ENCODE results near the gene NAGLU.
"Not testable (repeated sequence)": the region's sequence is repeated elsewhere in the genome, so short reads cannot be mapped to it uniquely, and the experiment has no call there.

The NAGLU gene

DNA sequence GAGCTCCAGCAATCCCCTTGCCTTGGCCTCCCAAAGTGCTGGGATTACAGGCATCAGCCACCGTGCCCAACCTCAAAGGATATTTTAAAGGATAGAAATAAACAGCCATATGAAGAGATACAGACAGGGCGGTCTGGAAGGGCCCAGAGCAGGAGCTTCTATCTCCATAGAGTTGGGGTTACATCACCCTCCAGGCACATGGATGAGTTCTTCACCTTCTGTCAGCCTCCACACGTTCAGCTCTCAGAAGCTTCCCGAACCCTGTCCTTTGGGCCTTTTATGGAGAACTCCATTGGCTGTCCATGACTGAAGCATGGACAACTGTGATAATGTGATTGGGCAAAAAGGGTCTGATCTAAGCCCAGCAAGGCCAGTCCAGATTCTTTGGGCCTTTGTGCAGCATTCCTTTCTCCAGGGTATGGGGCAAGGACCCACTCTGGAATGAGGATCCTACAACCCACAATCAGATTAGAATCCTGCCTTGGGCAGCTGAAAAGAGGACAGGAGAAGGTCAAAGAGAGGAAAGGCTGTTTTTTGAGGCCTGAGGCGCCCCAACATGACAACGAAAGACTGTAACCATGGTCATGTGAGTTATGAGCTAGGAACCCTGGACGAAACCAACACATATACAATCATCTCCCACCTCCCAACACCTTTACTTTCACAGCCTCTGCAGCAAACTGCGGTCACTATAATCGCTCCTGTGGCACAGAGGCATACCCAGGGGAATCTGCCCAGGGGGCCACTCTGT is 9.9 kb downstream of the NAGLU start:
- not testable (repeated sequence) for DNase-seq

- no peak for DNase-seq
Observed at GRCh38 chr17:42547001-42547461, 11.0 kb downstream of the NAGLU start.

GRCh38 chr17:42547698-42548069 is 11.6 kb downstream of the NAGLU start:
- no peak for DNase-seq

- DNase-seq, result peak; percentile 35 to 38
Observed at GRCh38 chr17:42548070-42548837, 12.2 kb downstream of the NAGLU start.

DNA sequence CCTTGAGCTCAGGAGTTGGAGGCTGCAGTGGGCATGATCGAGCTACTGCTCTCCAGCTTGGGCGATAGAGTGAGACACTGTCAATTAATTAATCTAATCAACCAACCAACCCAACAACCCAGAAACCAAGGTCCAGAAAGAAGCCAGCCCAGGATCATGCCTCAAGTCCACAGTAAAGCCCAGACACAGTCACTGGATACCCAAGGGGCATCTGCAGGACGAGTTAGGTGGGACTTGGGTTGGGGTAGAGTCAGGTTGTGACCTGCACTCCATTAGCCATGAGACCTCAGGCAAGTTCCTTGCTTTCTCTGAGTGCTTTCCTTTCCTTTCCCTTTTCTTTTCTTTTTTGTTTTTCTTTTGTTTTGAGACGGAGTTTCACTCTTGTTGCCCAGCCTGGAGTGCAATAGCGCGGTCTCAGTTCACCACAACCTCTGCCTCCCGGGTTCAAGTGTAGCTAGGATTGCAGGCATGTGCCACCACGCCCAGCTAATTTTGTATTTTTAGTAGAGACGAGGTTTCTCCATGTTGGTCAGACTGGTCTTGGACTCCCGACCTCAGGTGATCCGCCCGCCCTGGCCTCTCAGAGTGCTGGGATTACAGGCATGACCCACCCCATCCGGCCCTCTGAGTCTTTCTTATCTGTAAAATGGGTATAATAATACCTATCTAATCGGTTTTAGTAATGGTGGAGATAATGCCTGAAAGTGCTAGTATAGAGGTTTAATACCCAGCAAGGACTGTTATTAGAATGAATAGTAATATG is 13.1 kb downstream of the NAGLU start:
- no peak for DNase-seq

GRCh38 chr17:42552736-42553135 is 16.7 kb downstream of the NAGLU start, which contains the start of gene HSD17B1:
Gene HSD17B1 (plus strand): TSS chr17:42552923. CDS start chr17:42552934, 11 bp downstream.
- not testable (repeated sequence) for DNase-seq

GRCh38 chr17:42553161-42553818 is 17.2 kb downstream of the NAGLU start:
- DNase-seq, result peak in 1 of 2 experiments; percentile 41

DNA sequence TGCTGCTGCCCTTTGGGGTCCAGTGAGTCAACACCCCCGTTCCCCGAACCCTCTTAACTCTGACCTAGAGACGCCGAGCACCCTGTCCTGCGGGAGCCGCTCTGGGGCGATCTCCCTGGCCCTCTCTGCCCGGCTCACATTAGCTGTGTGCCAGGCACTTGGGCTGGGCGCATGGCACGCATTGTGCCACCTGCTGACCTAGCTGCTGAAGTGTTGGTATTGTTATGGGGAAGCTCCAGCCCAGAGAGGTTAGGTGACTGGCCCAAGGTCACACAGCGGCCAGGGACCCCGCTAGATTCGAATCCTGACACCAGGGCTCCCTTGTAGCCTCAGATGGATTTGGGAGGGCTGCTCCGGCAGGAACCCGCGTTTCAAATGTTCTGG is 17.8 kb downstream of the NAGLU start:
- peak in 1 of 2 experiments; percentile 25 for DNase-seq

DNA sequence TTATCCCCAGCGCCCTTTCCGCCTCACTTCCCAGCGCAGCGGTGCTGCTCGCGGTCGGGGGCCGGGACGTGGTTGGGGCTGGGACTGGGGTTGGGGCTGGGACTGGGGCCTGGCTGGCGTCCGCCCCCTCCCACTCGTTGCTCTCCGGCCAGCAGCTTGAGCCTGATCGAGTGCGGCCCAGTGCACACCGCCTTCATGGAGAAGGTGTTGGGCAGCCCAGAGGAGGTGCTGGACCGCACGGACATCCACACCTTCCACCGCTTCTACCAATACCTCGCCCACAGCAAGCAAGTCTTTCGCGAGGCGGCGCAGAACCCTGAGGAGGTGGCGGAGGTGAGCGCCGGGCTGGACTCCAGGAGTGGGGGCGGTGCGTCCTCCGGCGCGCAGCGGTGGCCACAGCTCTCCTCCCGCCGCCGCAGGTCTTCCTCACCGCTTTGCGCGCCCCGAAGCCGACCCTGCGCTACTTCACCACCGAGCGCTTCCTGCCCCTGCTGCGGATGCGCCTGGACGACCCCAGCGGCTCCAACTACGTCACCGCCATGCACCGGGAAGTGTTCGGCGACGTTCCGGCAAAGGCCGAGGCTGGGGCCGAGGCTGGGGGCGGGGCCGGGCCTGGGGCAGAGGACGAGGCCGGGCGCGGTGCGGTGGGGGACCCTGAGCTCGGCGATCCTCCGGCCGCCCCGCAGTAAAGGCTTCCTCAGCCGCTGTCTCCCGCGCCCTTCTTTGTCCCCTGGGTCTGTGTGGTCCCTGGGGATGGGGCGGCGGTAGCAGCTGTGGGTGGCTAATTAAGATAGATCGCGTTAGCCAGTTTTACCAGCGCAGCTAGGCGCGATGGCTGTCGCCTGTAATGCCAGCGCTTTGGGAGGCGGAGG is 18.4 kb downstream of the NAGLU start:
- peak; percentile 46 to 77 for DNase-seq

DNA sequence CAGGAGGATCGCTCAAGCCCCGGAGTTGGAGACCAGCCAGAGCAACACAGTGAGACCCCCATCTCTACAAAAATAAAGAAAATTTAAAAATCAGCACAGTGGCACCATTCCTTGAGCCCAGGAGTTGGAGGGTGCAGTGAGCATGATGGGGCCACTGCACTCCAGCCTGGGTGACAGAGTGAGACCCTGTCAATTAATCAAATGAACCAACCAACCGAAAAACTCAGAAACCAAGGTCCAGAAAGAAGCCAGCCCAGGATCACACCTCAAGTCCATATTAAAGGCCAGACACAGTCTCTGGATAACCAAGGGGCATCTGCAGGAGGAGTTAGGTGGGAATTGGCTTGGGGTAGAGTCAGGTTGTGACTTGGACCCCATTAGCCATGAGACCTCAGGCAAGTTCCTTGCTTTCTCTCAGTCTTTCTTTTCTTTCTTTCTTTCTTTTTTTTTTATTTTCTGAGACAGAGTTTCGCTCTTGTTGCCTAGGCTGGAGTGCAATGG is 19.1 kb downstream of the NAGLU start:
- DNase-seq, result no peak

GRCh38 chr17:42555961-42556617 is 20.0 kb downstream of the NAGLU start:
- peak in 1 of 2 experiments; percentile 20 for DNase-seq

- no peak for DNase-seq
Observed at GRCh38 chr17:42559075-42559474, 23.0 kb downstream of the NAGLU start.

DNA sequence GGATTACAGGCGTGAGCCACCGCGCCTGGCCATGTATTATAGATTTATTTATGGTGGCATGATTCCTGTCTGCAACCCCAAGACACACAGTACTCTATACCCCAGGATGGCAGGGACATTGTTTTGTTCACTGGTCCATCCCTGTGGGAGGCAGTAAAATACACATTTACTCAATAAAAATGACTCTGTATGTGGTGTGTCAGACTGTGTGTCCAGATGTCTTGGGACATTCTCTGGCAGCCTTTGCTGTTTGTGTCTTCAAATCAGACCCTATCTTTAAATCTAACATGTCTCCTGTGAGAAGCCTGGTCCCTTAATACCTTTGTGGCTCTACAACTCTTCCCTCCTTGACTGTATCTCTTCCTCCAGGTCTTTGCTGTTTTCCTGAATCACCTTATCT is 24.2 kb downstream of the NAGLU start:
- DNase-seq, result no peak

DNA sequence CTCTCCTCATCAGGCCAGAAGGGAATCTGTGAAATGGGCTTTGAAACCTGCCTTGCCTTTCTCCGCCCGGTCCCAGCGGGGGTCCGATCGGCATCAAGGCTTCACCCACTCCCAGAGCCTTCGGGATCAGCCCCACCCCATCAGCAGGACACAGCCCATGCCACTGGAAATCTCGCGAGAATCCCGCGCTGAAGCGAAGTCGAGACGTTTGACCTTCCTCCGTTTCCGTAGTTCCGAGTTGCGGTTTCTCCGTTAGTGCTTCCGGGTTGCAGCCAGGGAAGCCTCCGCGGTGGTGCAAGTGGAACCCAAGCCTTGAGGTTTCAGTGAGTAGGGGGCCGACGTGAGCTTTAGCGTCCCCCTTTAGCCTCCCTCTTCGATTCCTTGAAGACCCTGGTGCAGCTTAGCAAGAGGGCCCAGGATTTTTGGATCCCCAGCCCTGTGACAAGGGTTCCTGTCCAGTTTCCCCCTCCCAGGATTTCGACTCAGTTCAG is 25.9 kb downstream of the NAGLU start, which contains the start of gene COASY:
Gene COASY (plus strand): TSS at position 252 of the 491 bp plus-strand sequence. CDS start 475 bp downstream, outside the sequence.
- peak; percentile 90 to 94 for DNase-seq

GRCh38 chr17:42562388-42563142 is 26.5 kb downstream of the NAGLU start:
- DNase-seq, result no peak

DNA sequence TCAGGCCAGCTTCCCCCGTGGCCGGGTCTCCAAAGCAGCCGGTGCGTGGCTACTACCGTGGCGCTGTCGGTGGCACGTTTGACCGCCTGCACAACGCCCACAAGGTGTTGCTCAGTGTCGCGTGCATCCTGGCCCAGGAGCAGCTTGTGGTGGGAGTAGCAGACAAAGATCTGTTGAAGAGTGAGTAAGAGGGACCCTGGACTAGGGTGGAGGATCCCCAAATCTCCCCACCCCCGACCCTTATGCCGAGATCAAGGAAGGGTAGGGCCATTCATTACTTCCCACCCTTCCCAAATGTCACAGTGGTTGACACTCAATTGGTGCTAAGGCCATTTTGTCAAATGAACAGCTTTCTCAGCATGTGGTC is 27.1 kb downstream of the NAGLU start:
- no peak for DNase-seq

DNA sequence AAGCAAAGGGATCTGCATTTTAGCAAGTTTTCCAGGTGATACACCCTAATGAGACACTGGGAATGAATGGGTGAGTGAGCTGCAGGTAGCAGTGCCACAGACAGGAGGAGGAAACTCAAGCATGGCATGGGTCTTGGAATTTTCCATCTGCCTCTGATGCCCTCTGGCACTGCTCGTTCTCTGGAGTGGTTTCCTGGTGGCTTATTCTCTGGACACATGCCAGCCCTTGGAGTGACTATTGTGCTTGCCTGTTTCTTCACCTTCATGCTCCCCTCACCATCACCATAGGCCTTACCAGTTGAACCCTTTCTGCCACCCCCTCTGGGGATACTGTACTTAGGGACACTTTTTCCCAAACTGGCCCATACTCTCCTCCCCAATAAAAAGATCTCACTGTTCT is 27.5 kb downstream of the NAGLU start:
- DNase-seq, result no peak

GRCh38 chr17:42563950-42564349 is 27.9 kb downstream of the NAGLU start:
- no peak for DNase-seq

DNA sequence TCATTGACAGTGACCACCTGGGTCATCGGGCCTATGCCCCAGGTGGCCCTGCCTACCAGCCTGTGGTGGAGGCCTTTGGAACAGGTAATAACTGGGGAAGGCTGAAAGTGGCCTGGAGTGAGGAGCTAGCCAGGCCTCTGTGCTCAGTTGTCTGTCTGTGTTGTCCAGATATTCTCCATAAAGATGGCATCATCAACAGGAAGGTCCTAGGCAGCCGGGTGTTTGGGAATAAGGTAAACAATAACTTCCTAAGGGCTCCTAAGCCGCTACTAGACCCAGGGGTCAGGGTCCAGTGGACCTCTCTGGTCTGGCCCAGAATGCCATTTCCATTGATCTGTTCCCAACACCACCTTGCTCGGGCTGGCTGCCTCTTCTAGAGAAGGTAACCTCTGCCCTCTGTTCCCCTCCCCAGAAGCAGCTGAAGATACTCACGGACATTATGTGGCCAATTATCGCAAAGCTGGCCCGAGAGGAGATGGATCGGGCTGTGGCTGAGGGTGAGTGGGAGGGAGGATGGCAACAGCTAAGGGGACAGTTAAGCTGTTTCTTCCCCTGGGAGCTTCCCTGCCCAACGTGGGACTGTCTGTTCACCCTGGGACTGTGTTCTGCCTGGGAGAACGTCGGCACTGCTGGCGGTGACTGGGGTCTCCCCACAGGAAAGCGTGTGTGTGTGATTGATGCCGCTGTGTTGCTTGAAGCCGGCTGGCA is 28.9 kb downstream of the NAGLU start:
- DNase-seq, result no peak
